ENCODE measurements around the gene TNFSF4. TPM values are rescaled to one million over a fixed set of nuclear protein-coding genes. Genes with fewer than 3 reads are reported as not detected.
"Not testable (repeated sequence)": the region's sequence is repeated elsewhere in the genome, so short reads cannot be mapped to it uniquely, and the experiment has no call there.

The TNFSF4 gene
- polyA plus RNA-seq (ENCODE audit: insufficient read length in 12 of 12), result 1 to 10 TPM in 10 of 12 donors, not detected in 2; 1.3 to 3.8 (median 2.5) TPM
- long read RNA-seq, donor 1, partial matches to known transcripts, result 0 of 1 reads
- long read RNA-seq, donor 1, other reads (novel, unspliced or antisense), result 0 of 1 reads
- long read RNA-seq, donor 2, partial matches to known transcripts, result 0 of 2 reads
- long read RNA-seq, donor 2, other reads (novel, unspliced or antisense), result 0 of 2 reads
- long read RNA-seq, donor 3, partial matches to known transcripts, result 0 of 1 reads
- long read RNA-seq, donor 3, other reads (novel, unspliced or antisense), result 0 of 1 reads
- long read RNA-seq, donor 4, result 0 reads
- long read RNA-seq, donor 5, result 0 reads
- long read RNA-seq, donor 6, partial matches to known transcripts, result 0 of 1 reads
- long read RNA-seq, donor 6, other reads (novel, unspliced or antisense), result 0 of 1 reads
- long read RNA-seq, donor 7, result 0 reads
- long read RNA-seq, donor 8, result 0 reads
- long read RNA-seq, donor 9, result 0 reads
- long read RNA-seq, donor 10, result 0 reads
- long read RNA-seq, donor 11, result 0 reads

GRCh38 chr1:173206816-173207568, at the start of gene TNFSF4:
Gene TNFSF4 (minus strand): TSS chr1:173207331. CDS start chr1:173207176, 155 bp downstream.
- peak; percentile 51 for DNase-seq

GRCh38 chr1:173255214-173255813, 48.2 kb upstream of the TNFSF4 start:
- peak; percentile 10 for DNase-seq

- DNase-seq, result no peak
Observed at GRCh38 chr1:173253046-173253445, 45.9 kb upstream of the TNFSF4 start.

- no peak for DNase-seq
Observed at GRCh38 chr1:173249349-173249748, 42.2 kb upstream of the TNFSF4 start.

- DNase-seq, result no peak
Observed at GRCh38 chr1:173248247-173248940, 41.3 kb upstream of the TNFSF4 start.

GRCh38 chr1:173245892-173246291, 38.8 kb upstream of the TNFSF4 start:
- no peak for DNase-seq

- DNase-seq, result no peak
Observed at GRCh38 chr1:173243300-173243699, 36.2 kb upstream of the TNFSF4 start.

GRCh38 chr1:173241528-173242347, 34.6 kb upstream of the TNFSF4 start:
- DNase-seq, result no peak

- DNase-seq, result no peak
Observed at GRCh38 chr1:173240609-173241008, 33.5 kb upstream of the TNFSF4 start.

GRCh38 chr1:173239058-173239457, 31.9 kb upstream of the TNFSF4 start:
- no peak for DNase-seq

GRCh38 chr1:173234899-173235298, 27.8 kb upstream of the TNFSF4 start:
- no peak for DNase-seq

- DNase-seq, result not testable (repeated sequence)
Observed at GRCh38 chr1:173234434-173234833, 27.3 kb upstream of the TNFSF4 start.

- not testable (repeated sequence) for DNase-seq
Observed at GRCh38 chr1:173229031-173229430, 21.9 kb upstream of the TNFSF4 start.

- DNase-seq, result no peak
Observed at GRCh38 chr1:173224949-173225348, 17.8 kb upstream of the TNFSF4 start.

- DNase-seq, result no peak
Observed at GRCh38 chr1:173224280-173224892, 17.3 kb upstream of the TNFSF4 start.

- no peak for DNase-seq
Observed at GRCh38 chr1:173223031-173223380, 15.9 kb upstream of the TNFSF4 start.

- no peak for DNase-seq
Observed at GRCh38 chr1:173222149-173223030, 15.3 kb upstream of the TNFSF4 start.

GRCh38 chr1:173220157-173220556, 13.0 kb upstream of the TNFSF4 start:
- no peak for DNase-seq

- DNase-seq, result no peak
Observed at GRCh38 chr1:173213665-173214064, 6.5 kb upstream of the TNFSF4 start.
